GM12864 (cell line): ENCODE measurements around the gene CD9.

Experiments
- DNase-seq: peaks from one replicate; pipeline ENCODE4 v3.0.0-alpha.2; 2011; ENCODE audit warnings: low read depth
- H3K4me3 ChIP-seq: 2 replicates; pipeline ENCODE4 v1.5.1; 2011; ENCODE audit warnings: mild to moderate bottlenecking, low read depth, low read length, control low read depth
- TF ChIP-seq, protein P1 (sequence below): IDR thresholded peaks from 2 replicates; pipeline ENCODE4 v1.5.1; 2011; ENCODE audit warnings: low read depth, mild to moderate bottlenecking, moderate library complexity, low read length, control low read depth, inconsistent platforms; ENCODE audit errors: missing control alignments

Gene CD9

DNA sequence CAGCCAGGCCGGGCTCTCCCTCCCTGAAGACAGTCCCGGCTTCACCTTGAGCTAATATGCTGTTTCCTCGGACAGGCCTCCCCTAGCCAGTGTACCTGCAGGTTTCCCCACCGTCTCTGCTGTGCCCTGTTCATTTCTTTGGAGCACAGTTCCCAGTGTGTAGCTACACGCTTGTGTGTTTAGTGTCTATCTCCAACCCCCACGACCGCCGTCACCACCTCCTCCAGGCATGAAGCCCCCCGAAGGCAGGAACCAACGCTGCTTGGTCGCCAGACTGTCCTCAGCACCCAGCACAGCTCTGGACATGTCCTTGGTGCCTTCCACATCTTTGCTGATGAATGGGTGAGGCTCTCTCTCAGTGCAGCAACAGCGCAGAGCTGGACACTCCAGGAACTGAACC is 84.1 kb downstream of the CD9 start:
- H3K4me3 ChIP-seq: no peak overlapping the region
- TF ChIP-seq, protein P1, sequence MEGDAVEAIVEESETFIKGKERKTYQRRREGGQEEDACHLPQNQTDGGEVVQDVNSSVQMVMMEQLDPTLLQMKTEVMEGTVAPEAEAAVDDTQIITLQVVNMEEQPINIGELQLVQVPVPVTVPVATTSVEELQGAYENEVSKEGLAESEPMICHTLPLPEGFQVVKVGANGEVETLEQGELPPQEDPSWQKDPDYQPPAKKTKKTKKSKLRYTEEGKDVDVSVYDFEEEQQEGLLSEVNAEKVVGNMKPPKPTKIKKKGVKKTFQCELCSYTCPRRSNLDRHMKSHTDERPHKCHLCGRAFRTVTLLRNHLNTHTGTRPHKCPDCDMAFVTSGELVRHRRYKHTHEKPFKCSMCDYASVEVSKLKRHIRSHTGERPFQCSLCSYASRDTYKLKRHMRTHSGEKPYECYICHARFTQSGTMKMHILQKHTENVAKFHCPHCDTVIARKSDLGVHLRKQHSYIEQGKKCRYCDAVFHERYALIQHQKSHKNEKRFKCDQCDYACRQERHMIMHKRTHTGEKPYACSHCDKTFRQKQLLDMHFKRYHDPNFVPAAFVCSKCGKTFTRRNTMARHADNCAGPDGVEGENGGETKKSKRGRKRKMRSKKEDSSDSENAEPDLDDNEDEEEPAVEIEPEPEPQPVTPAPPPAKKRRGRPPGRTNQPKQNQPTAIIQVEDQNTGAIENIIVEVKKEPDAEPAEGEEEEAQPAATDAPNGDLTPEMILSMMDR: no peak
- no peak for DNase-seq

DNA sequence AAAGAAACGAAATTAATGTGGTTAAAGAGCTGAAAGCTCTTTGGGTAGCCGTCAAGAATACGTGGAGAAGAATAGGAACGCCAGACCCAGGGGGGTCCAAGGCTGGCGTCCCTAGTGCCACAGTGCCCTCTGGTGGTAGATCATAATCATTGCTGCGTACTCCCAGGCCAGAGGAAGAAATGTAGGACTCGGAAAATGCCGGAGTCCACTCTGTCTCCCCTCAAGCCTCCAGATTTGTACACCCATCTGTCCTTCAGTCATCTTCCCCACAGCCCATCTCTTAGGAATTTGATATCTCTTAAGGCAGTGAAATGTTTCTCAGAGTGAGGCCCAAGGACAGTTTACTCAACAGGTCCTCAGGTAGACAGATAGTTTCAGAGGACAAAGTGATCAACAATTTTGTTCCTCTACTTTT is 84.9 kb downstream of the CD9 start:
- TF ChIP-seq, protein P1: peak; percentile 92
- no peak overlapping the region for H3K4me3 ChIP-seq
- no peak for DNase-seq

DNA sequence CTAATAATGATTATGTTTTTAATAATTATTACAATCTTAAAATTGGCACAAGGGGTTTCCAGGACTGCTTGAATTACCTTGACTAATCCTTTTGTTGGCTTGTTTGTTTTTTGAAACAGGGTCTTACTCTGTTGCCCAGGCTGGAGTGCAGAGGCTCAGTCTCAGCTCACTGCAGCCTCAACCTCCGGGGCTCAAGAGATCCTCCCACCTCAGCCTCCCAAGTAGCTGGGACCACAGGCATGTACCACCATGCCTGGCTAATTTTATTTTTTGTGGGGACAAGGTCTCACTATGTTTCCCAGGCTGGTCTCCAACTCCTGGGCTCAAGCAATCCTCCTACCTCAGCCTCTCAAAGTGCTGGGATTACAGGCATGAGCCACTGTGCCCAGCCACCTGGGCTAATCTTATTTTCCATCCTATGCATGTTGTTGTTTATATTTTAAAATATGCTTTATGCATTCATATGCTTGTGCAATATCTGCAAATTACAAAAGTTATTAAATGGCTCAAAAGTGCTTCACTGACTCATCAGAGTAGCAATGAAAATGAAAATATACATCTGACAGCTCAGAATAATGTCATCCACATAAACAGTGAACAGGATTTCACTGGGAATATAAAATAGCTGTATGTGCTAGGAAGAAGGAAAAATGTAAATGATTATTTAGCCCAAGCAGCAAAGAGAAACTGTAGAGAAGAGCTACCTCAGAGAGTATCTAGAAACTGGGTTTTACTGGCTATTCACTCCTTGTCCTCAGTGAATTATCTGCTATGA is 85.5 kb downstream of the CD9 start:
- TF ChIP-seq, protein P1: no peak
- no peak overlapping the region for H3K4me3 ChIP-seq
- no peak for DNase-seq
